ENCODE results near the gene HS3ST3A1. TPM values are rescaled to one million over a fixed set of nuclear protein-coding genes. Genes with fewer than 3 reads are reported as not detected.

Gene HS3ST3A1
- total and polyA plus RNA-seq, 4 donors, result 0.40 to 6.5 (median 2.5) TPM

DNA sequence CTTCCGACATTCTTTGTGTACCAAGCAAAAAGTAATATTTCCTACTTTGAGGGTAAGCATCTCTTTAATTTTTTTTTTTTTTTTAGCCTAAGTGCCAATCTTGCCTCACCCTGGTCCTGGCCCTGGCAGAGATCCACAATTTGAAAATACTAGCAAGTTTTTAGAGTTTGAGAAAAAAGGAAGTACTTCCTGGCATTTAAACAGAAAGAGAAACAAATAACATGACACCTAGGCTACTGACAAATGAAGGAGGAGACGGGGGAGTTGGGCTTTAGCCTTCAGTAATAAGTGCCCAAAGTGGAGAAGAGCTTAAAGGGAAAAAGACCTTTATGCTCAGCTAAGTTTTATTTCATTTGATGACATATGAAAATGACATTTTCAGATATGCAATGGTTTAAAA is 92.8 kb downstream of the HS3ST3A1 start (continued):
- TF ChIP-seq, protein P1, sequence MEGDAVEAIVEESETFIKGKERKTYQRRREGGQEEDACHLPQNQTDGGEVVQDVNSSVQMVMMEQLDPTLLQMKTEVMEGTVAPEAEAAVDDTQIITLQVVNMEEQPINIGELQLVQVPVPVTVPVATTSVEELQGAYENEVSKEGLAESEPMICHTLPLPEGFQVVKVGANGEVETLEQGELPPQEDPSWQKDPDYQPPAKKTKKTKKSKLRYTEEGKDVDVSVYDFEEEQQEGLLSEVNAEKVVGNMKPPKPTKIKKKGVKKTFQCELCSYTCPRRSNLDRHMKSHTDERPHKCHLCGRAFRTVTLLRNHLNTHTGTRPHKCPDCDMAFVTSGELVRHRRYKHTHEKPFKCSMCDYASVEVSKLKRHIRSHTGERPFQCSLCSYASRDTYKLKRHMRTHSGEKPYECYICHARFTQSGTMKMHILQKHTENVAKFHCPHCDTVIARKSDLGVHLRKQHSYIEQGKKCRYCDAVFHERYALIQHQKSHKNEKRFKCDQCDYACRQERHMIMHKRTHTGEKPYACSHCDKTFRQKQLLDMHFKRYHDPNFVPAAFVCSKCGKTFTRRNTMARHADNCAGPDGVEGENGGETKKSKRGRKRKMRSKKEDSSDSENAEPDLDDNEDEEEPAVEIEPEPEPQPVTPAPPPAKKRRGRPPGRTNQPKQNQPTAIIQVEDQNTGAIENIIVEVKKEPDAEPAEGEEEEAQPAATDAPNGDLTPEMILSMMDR (IDR thresholded peaks at IDR 0.05; ENCODE audit: low read depth, low read length, missing input control), result no peak

DNA sequence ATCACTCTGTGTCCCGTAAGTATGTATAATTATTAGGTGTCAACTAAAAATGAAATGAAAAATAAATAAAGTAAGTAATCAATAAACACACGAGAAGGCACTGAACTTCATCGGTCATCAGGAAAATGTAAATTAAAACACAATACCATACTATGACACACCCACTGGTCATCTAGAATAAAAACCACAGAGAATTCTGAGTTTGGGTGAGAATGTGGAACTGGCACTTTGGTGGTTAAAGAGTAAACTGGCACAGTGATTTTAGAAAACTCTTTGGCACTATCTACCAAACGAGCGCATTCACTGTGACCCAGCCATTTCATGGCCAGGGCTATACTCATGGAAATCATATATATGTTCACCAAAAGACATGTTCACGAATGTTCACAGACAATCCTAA is 98.2 kb downstream of the HS3ST3A1 start:
- 89% methylated on average over 6 of the region's 6 CpGs for WGBS

DNA sequence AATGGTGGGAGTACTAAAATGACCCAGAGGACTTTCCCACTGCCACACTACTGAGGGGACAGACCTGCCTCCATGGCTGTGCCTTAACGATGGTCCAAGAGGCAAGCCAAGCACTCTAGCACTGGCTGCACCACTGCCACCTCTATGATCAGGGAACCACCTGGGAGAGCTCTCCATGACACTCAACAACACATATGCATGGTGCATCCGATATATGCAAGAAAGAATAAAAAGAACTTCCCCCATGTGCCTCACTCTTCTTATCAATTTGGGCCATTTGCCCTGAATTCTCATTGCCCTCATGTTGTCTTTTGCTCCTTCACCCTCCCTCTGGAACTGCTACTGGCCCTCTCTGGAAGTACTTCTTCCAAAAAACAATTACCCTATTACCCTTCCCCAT is 99.5 kb downstream of the HS3ST3A1 start:
- Histone ChIP-seq H3K4me1 (ENCODE audit: control insufficient read depth in 4 of 4, insufficient read depth in 4 of 4, low read length in 3 of 4) (no peaks in the 10 kb centered on the region), H3K9me3 (ENCODE audit: control insufficient read depth in 4 of 4, low read length in 3 of 4) (no peaks in the 10 kb centered on the region), H3K36me3 (ENCODE audit: control insufficient read depth in 4 of 4, insufficient read depth in 3 of 4, low read depth in 1 of 4, low read length in 3 of 4) (no peaks in the 10 kb centered on the region), H3K27me3 (ENCODE audit: control insufficient read depth in 4 of 4, insufficient read depth in 4 of 4, low read length in 3 of 4) (peaks cover 0 to 2% (median 0%) of the 10 kb centered on the region in 4 donors), H3K4me3 (ENCODE audit: low read depth in 1 of 3, low read length in 3 of 3) (no peak overlapping the region), H3K27ac (ENCODE audit: low read depth in 1 of 2, low read length in 2 of 2) (no peak overlapping the region), H3K9ac (ENCODE audit: low read depth in 1 of 2, low read length in 2 of 2) (no peak overlapping the region)
- TF ChIP-seq FOXA1 (IDR thresholded peaks at IDR 0.05) (no peak), TAF1 (conservative IDR thresholded peaks at IDR 0.05) (no peak), EGR1 (IDR thresholded peaks at IDR 0.05; ENCODE audit: low read depth in 2 of 2) (no peak), FOXA2 (IDR thresholded peaks at IDR 0.05) (no peak), HNF4G (IDR thresholded peaks at IDR 0.05) (no peak)
- TF ChIP-seq, protein P2, sequence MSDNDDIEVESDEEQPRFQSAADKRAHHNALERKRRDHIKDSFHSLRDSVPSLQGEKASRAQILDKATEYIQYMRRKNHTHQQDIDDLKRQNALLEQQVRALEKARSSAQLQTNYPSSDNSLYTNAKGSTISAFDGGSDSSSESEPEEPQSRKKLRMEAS (IDR thresholded peaks at IDR 0.05), result no peak
- WGBS, result 86% methylated on average over 2 of the region's 2 CpGs
- no peak for DNase-seq (ENCODE audit: low spot score)

More for the DNA sequence above, 98.2 kb downstream of the HS3ST3A1 start:
- H3K36me3 ChIP-seq (ENCODE audit: control insufficient read depth in 4 of 4, insufficient read depth in 3 of 4, low read depth in 1 of 4, low read length in 3 of 4), result no peaks in the 10 kb centered on the region
- H3K27me3 ChIP-seq (ENCODE audit: control insufficient read depth in 4 of 4, insufficient read depth in 4 of 4, low read length in 3 of 4), result peaks cover 0 to 2% (median 0%) of the 10 kb centered on the region in 4 donors
- no peak for TF ChIP-seq EGR1 (IDR thresholded peaks at IDR 0.05; ENCODE audit: low read depth in 2 of 2)
- no peak for TF ChIP-seq YY1 (IDR thresholded peaks at IDR 0.05)
- TF ChIP-seq NR2F2 (IDR thresholded peaks at IDR 0.05), result no peak
- no peak for TF ChIP-seq TAF1 (conservative IDR thresholded peaks at IDR 0.05)
- TF ChIP-seq, protein P2 (IDR thresholded peaks at IDR 0.05), result no peak
- TF ChIP-seq RAD21 (IDR thresholded peaks at IDR 0.05), result no peak
- no peak for TF ChIP-seq SP1 (IDR thresholded peaks at IDR 0.05)
- no peak for TF ChIP-seq FOXA2 (IDR thresholded peaks at IDR 0.05)
- TF ChIP-seq GABPA (IDR thresholded peaks at IDR 0.05 in 1 of 2, conservative IDR thresholded peaks at IDR 0.05 in 1 of 2), result no peak
- TF ChIP-seq RXRA (IDR thresholded peaks at IDR 0.05), result no peak
- TF ChIP-seq, protein P3, sequence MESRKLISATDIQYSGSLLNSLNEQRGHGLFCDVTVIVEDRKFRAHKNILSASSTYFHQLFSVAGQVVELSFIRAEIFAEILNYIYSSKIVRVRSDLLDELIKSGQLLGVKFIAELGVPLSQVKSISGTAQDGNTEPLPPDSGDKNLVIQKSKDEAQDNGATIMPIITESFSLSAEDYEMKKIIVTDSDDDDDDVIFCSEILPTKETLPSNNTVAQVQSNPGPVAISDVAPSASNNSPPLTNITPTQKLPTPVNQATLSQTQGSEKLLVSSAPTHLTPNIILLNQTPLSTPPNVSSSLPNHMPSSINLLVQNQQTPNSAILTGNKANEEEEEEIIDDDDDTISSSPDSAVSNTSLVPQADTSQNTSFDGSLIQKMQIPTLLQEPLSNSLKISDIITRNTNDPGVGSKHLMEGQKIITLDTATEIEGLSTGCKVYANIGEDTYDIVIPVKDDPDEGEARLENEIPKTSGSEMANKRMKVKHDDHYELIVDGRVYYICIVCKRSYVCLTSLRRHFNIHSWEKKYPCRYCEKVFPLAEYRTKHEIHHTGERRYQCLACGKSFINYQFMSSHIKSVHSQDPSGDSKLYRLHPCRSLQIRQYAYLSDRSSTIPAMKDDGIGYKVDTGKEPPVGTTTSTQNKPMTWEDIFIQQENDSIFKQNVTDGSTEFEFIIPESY (IDR thresholded peaks at IDR 0.05), result no peak
- no peak for TF ChIP-seq FOXA1 (IDR thresholded peaks at IDR 0.05)
- TF ChIP-seq, protein P1 (IDR thresholded peaks at IDR 0.05; ENCODE audit: low read depth, low read length, missing input control), result no peak
- TF ChIP-seq HNF4G (IDR thresholded peaks at IDR 0.05), result no peak
- TF ChIP-seq, protein P4, sequence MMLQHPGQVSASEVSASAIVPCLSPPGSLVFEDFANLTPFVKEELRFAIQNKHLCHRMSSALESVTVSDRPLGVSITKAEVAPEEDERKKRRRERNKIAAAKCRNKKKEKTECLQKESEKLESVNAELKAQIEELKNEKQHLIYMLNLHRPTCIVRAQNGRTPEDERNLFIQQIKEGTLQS (IDR thresholded peaks at IDR 0.05), result no peak
- no peak for TF ChIP-seq HNF4A (conservative IDR thresholded peaks at IDR 0.05)
- no peak for DNase-seq (ENCODE audit: low spot score)
- H3K9me3 ChIP-seq (ENCODE audit: control insufficient read depth in 4 of 4, low read length in 3 of 4), result no peaks in the 10 kb centered on the region
- H3K9ac ChIP-seq (ENCODE audit: low read depth in 1 of 2, low read length in 2 of 2), result no peak overlapping the region
- no peaks in the 10 kb centered on the region for H3K4me1 ChIP-seq (ENCODE audit: control insufficient read depth in 4 of 4, insufficient read depth in 4 of 4, low read length in 3 of 4)
- no peak overlapping the region for H3K27ac ChIP-seq (ENCODE audit: low read depth in 1 of 2, low read length in 2 of 2)
- no peak overlapping the region for H3K4me3 ChIP-seq (ENCODE audit: low read depth in 1 of 3, low read length in 3 of 3)
